Hepatic stellate cell (primary cell): Measurements from ENCODE around the gene PRR12.

Experiments used
- DNase-seq: peaks from one replicate; pipeline ENCODE4 v3.0.0; 2011; ENCODE audit warnings: low spot score

Gene PRR12

GRCh38 chr19:49646586-49646985 is 55.6 kb downstream of the PRR12 start:
- no peak for DNase-seq

- no peak for DNase-seq
These were observed 60.2 kb downstream of the PRR12 start for GRCh38 chr19:49651029-49651819.

- no peak for DNase-seq
These were observed 61.0 kb downstream of the PRR12 start for GRCh38 chr19:49651820-49652550.

- no peak for DNase-seq
These were observed 61.8 kb downstream of the PRR12 start for GRCh38 chr19:49652551-49653465.

- DNase-seq = no peak
These were observed 62.5 kb downstream of the PRR12 start for GRCh38 chr19:49653466-49653806.

- DNase-seq = no peak
These were observed 63.6 kb downstream of the PRR12 start for GRCh38 chr19:49654581-49654980.

- no peak for DNase-seq
These were observed 64.8 kb downstream of the PRR12 start for GRCh38 chr19:49655570-49656455.

GRCh38 chr19:49656456-49657109 is 65.6 kb downstream of the PRR12 start:
- DNase-seq = no peak

- DNase-seq = no peak
These were observed 66.6 kb downstream of the PRR12 start for GRCh38 chr19:49657493-49658138.

- DNase-seq = no peak
These were observed 67.1 kb downstream of the PRR12 start for GRCh38 chr19:49658139-49658517.

- no peak for DNase-seq
These were observed 67.8 kb downstream of the PRR12 start for GRCh38 chr19:49658566-49659442.

- no peak for DNase-seq
These were observed 69.5 kb downstream of the PRR12 start for GRCh38 chr19:49660338-49660961.

GRCh38 chr19:49662011-49662410 is 71.0 kb downstream of the PRR12 start:
- DNase-seq = no peak

- DNase-seq = no peak
These were observed 72.2 kb downstream of the PRR12 start for GRCh38 chr19:49663224-49663623.

GRCh38 chr19:49664171-49665035 is 73.4 kb downstream of the PRR12 start:
- peak; percentile 93 for DNase-seq

GRCh38 chr19:49665036-49665350 is 74.0 kb downstream of the PRR12 start:
- DNase-seq = no peak

GRCh38 chr19:49665351-49666119 is 74.6 kb downstream of the PRR12 start, which contains the start of the genes BCL2L12 and IRF3:
Gene BCL2L12 (plus strand): TSS chr19:49665933. CDS start chr19:49666693, 760 bp downstream.
Gene IRF3 (minus strand): TSS chr19:49665857. CDS start chr19:49664838, 1,019 bp downstream.
- DNase-seq = peak; percentile 99
